Measurements from ENCODE around the gene CCR6.

The CCR6 gene

GRCh38 chr6:167130008-167130677, 7.2 kb downstream of the CCR6 start:
- H3K36me3 Mint-ChIP-seq (ENCODE audit: low read depth), result no peaks in the 10 kb centered on the region
- no peak overlapping the region for H3K27ac Mint-ChIP-seq
- H3K4me3 Mint-ChIP-seq, result no peak overlapping the region
- TF ChIP-seq CTCF (IDR thresholded peaks at IDR 0.05; ENCODE audit: unreplicated experiment in 3 of 3), result no peak
- no peaks in the 10 kb centered on the region for H3K9me3 Mint-ChIP-seq
- no peaks in the 10 kb centered on the region for H3K27me3 Mint-ChIP-seq (ENCODE audit: low read depth)
- H3K4me1 Mint-ChIP-seq, result no peaks in the 10 kb centered on the region

- no peak overlapping the region for H3K27ac Mint-ChIP-seq
- no peaks in the 10 kb centered on the region for H3K27me3 Mint-ChIP-seq (ENCODE audit: low read depth)
- H3K4me3 Mint-ChIP-seq, result no peak overlapping the region
- TF ChIP-seq CTCF (IDR thresholded peaks at IDR 0.05; ENCODE audit: unreplicated experiment in 3 of 3), result no peak
- H3K9me3 Mint-ChIP-seq, result no peaks in the 10 kb centered on the region
- H3K4me1 Mint-ChIP-seq, result no peaks in the 10 kb centered on the region
- H3K36me3 Mint-ChIP-seq (ENCODE audit: low read depth), result no peaks in the 10 kb centered on the region
These were observed 8.1 kb downstream of the CCR6 start for GRCh38 chr6:167130712-167131684.

- H3K36me3 Mint-ChIP-seq (ENCODE audit: low read depth), result no peaks in the 10 kb centered on the region
- H3K4me3 Mint-ChIP-seq, result no peak overlapping the region
- H3K27me3 Mint-ChIP-seq (ENCODE audit: low read depth), result no peaks in the 10 kb centered on the region
- no peak overlapping the region for H3K27ac Mint-ChIP-seq
- TF ChIP-seq CTCF (IDR thresholded peaks at IDR 0.05; ENCODE audit: unreplicated experiment in 3 of 3), result no peak
- no peaks in the 10 kb centered on the region for H3K9me3 Mint-ChIP-seq
- peaks cover 14% of the 10 kb centered on the region for H3K4me1 Mint-ChIP-seq
These were observed 11.8 kb downstream of the CCR6 start for GRCh38 chr6:167134448-167135328.

- H3K27ac Mint-ChIP-seq, result no peak overlapping the region
- no peaks in the 10 kb centered on the region for H3K36me3 Mint-ChIP-seq (ENCODE audit: low read depth)
- H3K4me1 Mint-ChIP-seq, result peaks cover 28% of the 10 kb centered on the region
- no peak for TF ChIP-seq CTCF (IDR thresholded peaks at IDR 0.05; ENCODE audit: unreplicated experiment in 3 of 3)
- H3K9me3 Mint-ChIP-seq, result no peaks in the 10 kb centered on the region
- H3K4me3 Mint-ChIP-seq, result no peak overlapping the region
- H3K27me3 Mint-ChIP-seq (ENCODE audit: low read depth), result no peaks in the 10 kb centered on the region
These were observed 13.5 kb downstream of the CCR6 start for GRCh38 chr6:167136376-167136775.

- Mint-ChIP-seq H3K27me3 (ENCODE audit: low read depth) (peaks cover under 1% of the 10 kb centered on the region), H3K9me3 (no peaks in the 10 kb centered on the region), H3K4me1 (peaks cover 32% of the 10 kb centered on the region), H3K36me3 (ENCODE audit: low read depth) (no peaks in the 10 kb centered on the region), H3K27ac (no peak overlapping the region), H3K4me3 (no peak overlapping the region)
- no peak for TF ChIP-seq CTCF (IDR thresholded peaks at IDR 0.05; ENCODE audit: unreplicated experiment in 3 of 3)
These were observed 14.2 kb downstream of the CCR6 start for GRCh38 chr6:167137081-167137480.
